K562 (cell line): ENCODE data around the gene ZBTB25. TPM values are rescaled to one million over a fixed set of nuclear protein-coding genes. Genes with fewer than 3 reads are reported as not detected.

Experiments used
- GABPA ChIP-seq: fragments of 200-800 bp; sonication (Bioruptor generic); conservative IDR thresholded peaks from 2 replicates; pipeline ENCODE4 v1.6.1; 2016; ENCODE audit warnings: low read depth, missing genetic modification characterization, missing compliant biosample characterization
- HNRNPL ChIP-seq: fragments of 200-400 bp; formaldehyde crosslinking; IDR thresholded peaks from 2 replicates; pipeline ENCODE4 v1.6.1; 2017; ENCODE audit warnings: low read depth, mild to moderate bottlenecking, low read length
- HOXB6 ChIP-seq: fragments of 250-450 bp; sonication (Bioruptor Pico); IDR thresholded peaks from 2 replicates; pipeline ENCODE4 v1.5.1; 2022; ENCODE audit warnings: mild to moderate bottlenecking, borderline replicate concordance
- MYC ChIP-seq, 2 experiments: fragments of 250-450 bp in 1 of 2; sonication (Bioruptor Pico) in 1 of 2; IDR thresholded peaks; 2 replicates each; pipeline versions ENCODE4 v1.5.1 to v1.6.1; 2012 to 2021; ENCODE audit warnings: low read depth in 2 of 2, borderline replicate concordance in 1 of 2, improper control_type of control experiment in 1 of 2, low read length in 1 of 2, mild to moderate bottlenecking in 1 of 2, moderate library complexity in 1 of 2
- NFATC3 ChIP-seq: fragments of 450-650 bp; IDR thresholded peaks from 2 replicates; pipeline ENCODE4 v1.6.1; 2017; ENCODE audit warnings: mild to moderate bottlenecking
- NR1H2 ChIP-seq: sonication (generic); formaldehyde crosslinking; IDR thresholded peaks from 2 replicates; pipeline ENCODE4 v1.4.0; 2020; ENCODE audit warnings: mild to moderate bottlenecking, missing genetic modification reagents
- RBM25 ChIP-seq: fragments of 200-400 bp; formaldehyde crosslinking; IDR thresholded peaks from 2 replicates; pipeline ENCODE4 v1.6.1; 2018; ENCODE audit warnings: low read length, low read depth, moderate library complexity; ENCODE audit not compliant: severe bottlenecking
- SMARCC2 ChIP-seq: fragments of 450-650 bp; IDR thresholded peaks from 2 replicates; pipeline ENCODE4 v1.6.1; 2017; ENCODE audit warnings: antibody characterized with exemption, moderate library complexity, mild to moderate bottlenecking, low read depth
- TBL1XR1 ChIP-seq, 2 experiments: IDR thresholded peaks; 2 replicates each; pipeline ENCODE4 v1.6.1; 2012; ENCODE audit warnings: improper control_type of control experiment in 2 of 2, low read length in 2 of 2, mild to moderate bottlenecking in 1 of 2
- TEAD1 ChIP-seq, 2 experiments: fragments of 450-650 bp in 1 of 2; sonication (generic) in 1 of 2; formaldehyde crosslinking; IDR thresholded peaks; 2 replicates each; pipeline versions ENCODE4 v1.4.0 to v1.8.0; 2020 to 2022; ENCODE audit warnings: mild to moderate bottlenecking in 2 of 2, missing genetic modification reagents in 1 of 2
- ZNF239 ChIP-seq: fragments of 250-450 bp; sonication (Bioruptor Pico); IDR thresholded peaks from 2 replicates; pipeline ENCODE4 v1.4.0; 2020; ENCODE audit warnings: mild to moderate bottlenecking
- polyA plus RNA-seq, 8 experiments: library from polyadenylated mRNA; depleted of rRNA in 4 of 8; stranded (reverse) in 5 of 8; unstranded in 3 of 8; fragments of >200 nt; fragmentation: Nextera tagmentation in 2 of 8; fragmentation: Illumina TruSeq in 1 of 8; extraction: Ambion mirVana in 2 of 8; extraction: Trizol in 1 of 8; gene quantifications; 2 replicates each; pipeline versions ENCODE4 v1.2.1 to v1.2.3, GENCODE V29; 2011 to 2014; ENCODE audit warnings: inconsistent platforms in 1 of 8, missing spikeins in 1 of 8
- total RNA-seq, 7 experiments: library from RNA; depleted of rRNA in 6 of 7; stranded (reverse); fragments of >200 nt in 6 of 7; fragmentation: Illumina TruSeq in 2 of 7; extraction: Trizol in 2 of 7; gene quantifications; 2 replicates each; pipeline versions ENCODE4 v1.2.1 to v1.2.3, GENCODE V29; 2011 to 2021; ENCODE audit warnings: low replicate concordance in 1 of 7
- TF ChIP-seq, protein P1 (sequence below): fragments of 450-650 bp; IDR thresholded peaks from 2 replicates; pipeline ENCODE4 v1.6.1; 2016; ENCODE audit warnings: antibody characterized with exemption
- TF ChIP-seq, protein P2 (sequence below): fragments of 200-800 bp; sonication (Bioruptor generic); IDR thresholded peaks from 2 replicates; pipeline ENCODE4 v1.6.1; 2017; ENCODE audit warnings: missing genetic modification characterization, missing compliant biosample characterization
- TF ChIP-seq, protein P3 (sequence below): sonication (generic); formaldehyde crosslinking; IDR thresholded peaks from 2 replicates; pipeline ENCODE4 v1.8.1; 2023; ENCODE audit warnings: mild to moderate bottlenecking, missing genetic modification reagents

Gene ZBTB25
- total and polyA plus RNA-seq, 9 of the 15 experiments (the other 6 are each of a cell fraction or from before 2014, with no cell fraction given): 0.61 to 3.9 (median 2.3) TPM

DNA sequence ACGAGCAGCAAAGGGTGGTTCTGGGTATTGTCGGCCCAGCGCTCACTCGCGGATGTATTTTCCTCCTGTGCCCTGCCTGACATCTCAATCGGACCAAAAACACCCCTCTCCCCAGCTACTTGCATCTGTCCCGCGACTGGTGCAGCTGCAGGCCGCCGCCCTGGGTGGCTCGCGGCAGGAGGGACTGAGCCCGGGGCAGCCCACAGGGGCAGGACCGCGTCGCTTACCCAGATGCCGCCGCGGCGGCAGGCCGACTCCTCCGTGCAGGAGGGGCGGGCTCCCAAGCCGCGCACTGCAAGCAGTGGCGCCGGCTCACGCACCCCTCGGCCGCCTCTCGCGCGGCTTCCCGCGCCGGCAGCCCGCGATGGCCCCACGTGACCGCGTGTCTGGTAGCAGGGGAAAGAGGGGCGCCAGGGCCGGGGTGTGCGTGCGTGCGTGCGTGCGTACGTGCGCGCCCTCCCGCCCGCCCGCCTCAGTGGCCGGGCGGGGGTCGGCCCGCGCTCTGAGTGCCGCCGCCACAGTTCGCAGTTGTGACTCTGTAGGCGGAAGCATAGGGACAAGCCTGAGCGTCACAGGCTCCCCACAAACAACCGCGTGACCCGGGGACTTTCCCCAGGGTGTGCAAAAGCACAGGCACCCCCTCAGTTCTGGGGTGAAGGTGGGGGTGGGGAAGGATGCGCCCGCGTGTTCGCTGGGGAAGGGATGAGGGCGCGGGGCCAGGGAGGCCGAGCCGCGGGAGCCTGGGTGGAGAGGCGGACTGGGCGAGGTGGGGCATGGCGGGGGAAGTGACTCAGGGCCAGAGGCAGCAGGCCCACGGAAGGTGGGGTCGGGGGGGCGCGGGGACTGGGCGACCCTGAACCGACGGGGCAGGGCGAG is at the start of gene ZBTB25 (continued):
- TF ChIP-seq, protein P1, sequence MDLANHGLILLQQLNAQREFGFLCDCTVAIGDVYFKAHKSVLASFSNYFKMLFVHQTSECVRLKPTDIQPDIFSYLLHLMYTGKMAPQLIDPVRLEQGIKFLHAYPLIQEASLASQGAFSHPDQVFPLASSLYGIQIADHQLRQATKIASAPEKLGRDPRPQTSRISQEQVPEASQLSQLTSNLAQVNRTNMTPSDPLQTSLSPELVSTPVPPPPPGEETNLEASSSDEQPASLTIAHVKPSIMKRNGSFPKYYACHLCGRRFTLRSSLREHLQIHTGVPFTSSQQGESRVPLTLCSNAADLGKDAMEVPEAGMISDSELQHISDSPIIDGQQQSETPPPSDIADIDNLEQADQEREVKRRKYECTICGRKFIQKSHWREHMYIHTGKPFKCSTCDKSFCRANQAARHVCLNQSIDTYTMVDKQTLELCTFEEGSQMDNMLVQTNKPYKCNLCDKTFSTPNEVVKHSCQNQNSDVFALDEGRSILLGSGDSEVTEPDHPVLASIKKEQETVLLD: 0 out of 2 replicates have a peak, but pooled peaks have one; percentile 20
- TF ChIP-seq SMARCC2 (no peak), NFATC3 (no peak), ZNF239 (no peak), TBL1XR1 (IDR thresholded peaks at IDR 0.05; ENCODE audit: low read length in 2 of 2) (no peak), RBM25 (peak; percentile 95), NR1H2 (no peak), GABPA (tag) (peak; percentile 23; the same call in 1 of the 2 replicates), HNRNPL (peak; percentile 72), HOXB6 (CRISPR knock-in tag) (no peak), MYC (IDR thresholded peaks at IDR 0.05; ENCODE audit: low read depth, low read length) (peak; percentile 75), MYC (CRISPR knock-in tag; IDR thresholded peaks at IDR 0.05; ENCODE audit: borderline replicate concordance, low read depth) (no peak), TEAD1 (CRISPR knock-in tag; IDR thresholded peaks at IDR 0.05) (no peak)
- TF ChIP-seq, protein P2, sequence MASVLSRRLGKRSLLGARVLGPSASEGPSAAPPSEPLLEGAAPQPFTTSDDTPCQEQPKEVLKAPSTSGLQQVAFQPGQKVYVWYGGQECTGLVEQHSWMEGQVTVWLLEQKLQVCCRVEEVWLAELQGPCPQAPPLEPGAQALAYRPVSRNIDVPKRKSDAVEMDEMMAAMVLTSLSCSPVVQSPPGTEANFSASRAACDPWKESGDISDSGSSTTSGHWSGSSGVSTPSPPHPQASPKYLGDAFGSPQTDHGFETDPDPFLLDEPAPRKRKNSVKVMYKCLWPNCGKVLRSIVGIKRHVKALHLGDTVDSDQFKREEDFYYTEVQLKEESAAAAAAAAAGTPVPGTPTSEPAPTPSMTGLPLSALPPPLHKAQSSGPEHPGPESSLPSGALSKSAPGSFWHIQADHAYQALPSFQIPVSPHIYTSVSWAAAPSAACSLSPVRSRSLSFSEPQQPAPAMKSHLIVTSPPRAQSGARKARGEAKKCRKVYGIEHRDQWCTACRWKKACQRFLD (CRISPR knock-in tag): peak; percentile 85
- TF ChIP-seq, protein P3, sequence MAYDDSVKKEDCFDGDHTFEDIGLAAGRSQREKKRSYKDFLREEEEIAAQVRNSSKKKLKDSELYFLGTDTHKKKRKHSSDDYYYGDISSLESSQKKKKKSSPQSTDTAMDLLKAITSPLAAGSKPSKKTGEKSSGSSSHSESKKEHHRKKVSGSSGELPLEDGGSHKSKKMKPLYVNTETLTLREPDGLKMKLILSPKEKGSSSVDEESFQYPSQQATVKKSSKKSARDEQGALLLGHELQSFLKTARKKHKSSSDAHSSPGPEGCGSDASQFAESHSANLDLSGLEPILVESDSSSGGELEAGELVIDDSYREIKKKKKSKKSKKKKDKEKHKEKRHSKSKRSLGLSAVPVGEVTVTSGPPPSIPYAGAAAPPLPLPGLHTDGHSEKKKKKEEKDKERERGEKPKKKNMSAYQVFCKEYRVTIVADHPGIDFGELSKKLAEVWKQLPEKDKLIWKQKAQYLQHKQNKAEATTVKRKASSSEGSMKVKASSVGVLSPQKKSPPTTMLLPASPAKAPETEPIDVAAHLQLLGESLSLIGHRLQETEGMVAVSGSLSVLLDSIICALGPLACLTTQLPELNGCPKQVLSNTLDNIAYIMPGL (CRISPR knock-in tag): 0 out of 2 replicates have a peak, but pooled peaks have one; percentile 17
